ENCODE results near the gene LHFPL6. TPM values are rescaled to one million over a fixed set of nuclear protein-coding genes. Genes with fewer than 3 reads are reported as not detected.

Gene LHFPL6
- total and polyA plus RNA-seq, 2 experiments from 2014 or later, result 7.8 to 9.5 TPM

GRCh38 chr13:39542361-39542760, 60.6 kb downstream of the LHFPL6 start:
- H3K27me3 ChIP-seq (ENCODE audit: insufficient read depth), result no peaks in the 10 kb centered on the region

More at GRCh38 chr13:39542361-39542760, 60.6 kb downstream of the LHFPL6 start:
- peaks cover 11% of the 10 kb centered on the region for H3K4me1 Mint-ChIP-seq
- no peaks in the 10 kb centered on the region for H3K36me3 Mint-ChIP-seq (ENCODE audit: low read depth)
- Histone ChIP-seq H3K4me2 (no peak overlapping the region), H3K9me2 (ENCODE audit: insufficient read depth) (no peaks in the 10 kb centered on the region), H3F3A (replicated peaks; ENCODE audit: low read depth) (no peaks in the 10 kb centered on the region), H3K36me3 (ENCODE audit: insufficient read depth) (no peaks in the 10 kb centered on the region), H3K79me2 (replicated peaks; ENCODE audit: insufficient read depth) (no peaks in the 10 kb centered on the region), H3K4me1 (ENCODE audit: insufficient read depth) (peaks cover 12% of the 10 kb centered on the region), H3K27ac (ENCODE audit: low read depth) (no peak overlapping the region), H4K20me1 (replicated peaks; ENCODE audit: insufficient read depth) (no peaks in the 10 kb centered on the region), H3K4me3 (no peak overlapping the region), H2AFZ (no peak overlapping the region)
- no peak overlapping the region for H3K4me3 Mint-ChIP-seq
- no peak overlapping the region for H3K27ac Mint-ChIP-seq
- TF ChIP-seq CREB1 (CRISPR knock-in tag; IDR thresholded peaks at IDR 0.05; ENCODE audit: low read depth), result no peak
- TF ChIP-seq STAT1 (IDR thresholded peaks at IDR 0.05; ENCODE audit: unreplicated experiment), result no peak
- no peak for TF ChIP-seq ETS1 (IDR thresholded peaks at IDR 0.05)
- TF ChIP-seq, protein P1, sequence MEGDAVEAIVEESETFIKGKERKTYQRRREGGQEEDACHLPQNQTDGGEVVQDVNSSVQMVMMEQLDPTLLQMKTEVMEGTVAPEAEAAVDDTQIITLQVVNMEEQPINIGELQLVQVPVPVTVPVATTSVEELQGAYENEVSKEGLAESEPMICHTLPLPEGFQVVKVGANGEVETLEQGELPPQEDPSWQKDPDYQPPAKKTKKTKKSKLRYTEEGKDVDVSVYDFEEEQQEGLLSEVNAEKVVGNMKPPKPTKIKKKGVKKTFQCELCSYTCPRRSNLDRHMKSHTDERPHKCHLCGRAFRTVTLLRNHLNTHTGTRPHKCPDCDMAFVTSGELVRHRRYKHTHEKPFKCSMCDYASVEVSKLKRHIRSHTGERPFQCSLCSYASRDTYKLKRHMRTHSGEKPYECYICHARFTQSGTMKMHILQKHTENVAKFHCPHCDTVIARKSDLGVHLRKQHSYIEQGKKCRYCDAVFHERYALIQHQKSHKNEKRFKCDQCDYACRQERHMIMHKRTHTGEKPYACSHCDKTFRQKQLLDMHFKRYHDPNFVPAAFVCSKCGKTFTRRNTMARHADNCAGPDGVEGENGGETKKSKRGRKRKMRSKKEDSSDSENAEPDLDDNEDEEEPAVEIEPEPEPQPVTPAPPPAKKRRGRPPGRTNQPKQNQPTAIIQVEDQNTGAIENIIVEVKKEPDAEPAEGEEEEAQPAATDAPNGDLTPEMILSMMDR (conservative IDR thresholded peaks at IDR 0.05; ENCODE audit: low read depth in 2 of 2), result no peak
- no peak for TF ChIP-seq EZH2phosphoT487 (IDR thresholded peaks at IDR 0.05; ENCODE audit: unreplicated experiment)
- TF ChIP-seq EZH2 (IDR thresholded peaks at IDR 0.05; ENCODE audit: low read depth, unreplicated experiment), result no peak
- no peak for TF ChIP-seq ZNF331 (CRISPR knock-in tag; IDR thresholded peaks at IDR 0.05; ENCODE audit: low read depth)
- no peak for TF ChIP-seq ZNF114 (CRISPR knock-in tag; IDR thresholded peaks at IDR 0.05)
- TF ChIP-seq NANOG (IDR thresholded peaks at IDR 0.05; ENCODE audit: borderline replicate concordance), result no peak
- TF ChIP-seq JUNB (IDR thresholded peaks at IDR 0.05; ENCODE audit: unreplicated experiment), result no peak
- TF ChIP-seq, protein P2, sequence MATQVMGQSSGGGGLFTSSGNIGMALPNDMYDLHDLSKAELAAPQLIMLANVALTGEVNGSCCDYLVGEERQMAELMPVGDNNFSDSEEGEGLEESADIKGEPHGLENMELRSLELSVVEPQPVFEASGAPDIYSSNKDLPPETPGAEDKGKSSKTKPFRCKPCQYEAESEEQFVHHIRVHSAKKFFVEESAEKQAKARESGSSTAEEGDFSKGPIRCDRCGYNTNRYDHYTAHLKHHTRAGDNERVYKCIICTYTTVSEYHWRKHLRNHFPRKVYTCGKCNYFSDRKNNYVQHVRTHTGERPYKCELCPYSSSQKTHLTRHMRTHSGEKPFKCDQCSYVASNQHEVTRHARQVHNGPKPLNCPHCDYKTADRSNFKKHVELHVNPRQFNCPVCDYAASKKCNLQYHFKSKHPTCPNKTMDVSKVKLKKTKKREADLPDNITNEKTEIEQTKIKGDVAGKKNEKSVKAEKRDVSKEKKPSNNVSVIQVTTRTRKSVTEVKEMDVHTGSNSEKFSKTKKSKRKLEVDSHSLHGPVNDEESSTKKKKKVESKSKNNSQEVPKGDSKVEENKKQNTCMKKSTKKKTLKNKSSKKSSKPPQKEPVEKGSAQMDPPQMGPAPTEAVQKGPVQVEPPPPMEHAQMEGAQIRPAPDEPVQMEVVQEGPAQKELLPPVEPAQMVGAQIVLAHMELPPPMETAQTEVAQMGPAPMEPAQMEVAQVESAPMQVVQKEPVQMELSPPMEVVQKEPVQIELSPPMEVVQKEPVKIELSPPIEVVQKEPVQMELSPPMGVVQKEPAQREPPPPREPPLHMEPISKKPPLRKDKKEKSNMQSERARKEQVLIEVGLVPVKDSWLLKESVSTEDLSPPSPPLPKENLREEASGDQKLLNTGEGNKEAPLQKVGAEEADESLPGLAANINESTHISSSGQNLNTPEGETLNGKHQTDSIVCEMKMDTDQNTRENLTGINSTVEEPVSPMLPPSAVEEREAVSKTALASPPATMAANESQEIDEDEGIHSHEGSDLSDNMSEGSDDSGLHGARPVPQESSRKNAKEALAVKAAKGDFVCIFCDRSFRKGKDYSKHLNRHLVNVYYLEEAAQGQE (IDR thresholded peaks at IDR 0.05; ENCODE audit: unreplicated experiment), result no peak
- TF ChIP-seq POLR2AphosphoS5 (IDR thresholded peaks at IDR 0.05; ENCODE audit: low read depth), result no peak
- TF ChIP-seq, protein P3, sequence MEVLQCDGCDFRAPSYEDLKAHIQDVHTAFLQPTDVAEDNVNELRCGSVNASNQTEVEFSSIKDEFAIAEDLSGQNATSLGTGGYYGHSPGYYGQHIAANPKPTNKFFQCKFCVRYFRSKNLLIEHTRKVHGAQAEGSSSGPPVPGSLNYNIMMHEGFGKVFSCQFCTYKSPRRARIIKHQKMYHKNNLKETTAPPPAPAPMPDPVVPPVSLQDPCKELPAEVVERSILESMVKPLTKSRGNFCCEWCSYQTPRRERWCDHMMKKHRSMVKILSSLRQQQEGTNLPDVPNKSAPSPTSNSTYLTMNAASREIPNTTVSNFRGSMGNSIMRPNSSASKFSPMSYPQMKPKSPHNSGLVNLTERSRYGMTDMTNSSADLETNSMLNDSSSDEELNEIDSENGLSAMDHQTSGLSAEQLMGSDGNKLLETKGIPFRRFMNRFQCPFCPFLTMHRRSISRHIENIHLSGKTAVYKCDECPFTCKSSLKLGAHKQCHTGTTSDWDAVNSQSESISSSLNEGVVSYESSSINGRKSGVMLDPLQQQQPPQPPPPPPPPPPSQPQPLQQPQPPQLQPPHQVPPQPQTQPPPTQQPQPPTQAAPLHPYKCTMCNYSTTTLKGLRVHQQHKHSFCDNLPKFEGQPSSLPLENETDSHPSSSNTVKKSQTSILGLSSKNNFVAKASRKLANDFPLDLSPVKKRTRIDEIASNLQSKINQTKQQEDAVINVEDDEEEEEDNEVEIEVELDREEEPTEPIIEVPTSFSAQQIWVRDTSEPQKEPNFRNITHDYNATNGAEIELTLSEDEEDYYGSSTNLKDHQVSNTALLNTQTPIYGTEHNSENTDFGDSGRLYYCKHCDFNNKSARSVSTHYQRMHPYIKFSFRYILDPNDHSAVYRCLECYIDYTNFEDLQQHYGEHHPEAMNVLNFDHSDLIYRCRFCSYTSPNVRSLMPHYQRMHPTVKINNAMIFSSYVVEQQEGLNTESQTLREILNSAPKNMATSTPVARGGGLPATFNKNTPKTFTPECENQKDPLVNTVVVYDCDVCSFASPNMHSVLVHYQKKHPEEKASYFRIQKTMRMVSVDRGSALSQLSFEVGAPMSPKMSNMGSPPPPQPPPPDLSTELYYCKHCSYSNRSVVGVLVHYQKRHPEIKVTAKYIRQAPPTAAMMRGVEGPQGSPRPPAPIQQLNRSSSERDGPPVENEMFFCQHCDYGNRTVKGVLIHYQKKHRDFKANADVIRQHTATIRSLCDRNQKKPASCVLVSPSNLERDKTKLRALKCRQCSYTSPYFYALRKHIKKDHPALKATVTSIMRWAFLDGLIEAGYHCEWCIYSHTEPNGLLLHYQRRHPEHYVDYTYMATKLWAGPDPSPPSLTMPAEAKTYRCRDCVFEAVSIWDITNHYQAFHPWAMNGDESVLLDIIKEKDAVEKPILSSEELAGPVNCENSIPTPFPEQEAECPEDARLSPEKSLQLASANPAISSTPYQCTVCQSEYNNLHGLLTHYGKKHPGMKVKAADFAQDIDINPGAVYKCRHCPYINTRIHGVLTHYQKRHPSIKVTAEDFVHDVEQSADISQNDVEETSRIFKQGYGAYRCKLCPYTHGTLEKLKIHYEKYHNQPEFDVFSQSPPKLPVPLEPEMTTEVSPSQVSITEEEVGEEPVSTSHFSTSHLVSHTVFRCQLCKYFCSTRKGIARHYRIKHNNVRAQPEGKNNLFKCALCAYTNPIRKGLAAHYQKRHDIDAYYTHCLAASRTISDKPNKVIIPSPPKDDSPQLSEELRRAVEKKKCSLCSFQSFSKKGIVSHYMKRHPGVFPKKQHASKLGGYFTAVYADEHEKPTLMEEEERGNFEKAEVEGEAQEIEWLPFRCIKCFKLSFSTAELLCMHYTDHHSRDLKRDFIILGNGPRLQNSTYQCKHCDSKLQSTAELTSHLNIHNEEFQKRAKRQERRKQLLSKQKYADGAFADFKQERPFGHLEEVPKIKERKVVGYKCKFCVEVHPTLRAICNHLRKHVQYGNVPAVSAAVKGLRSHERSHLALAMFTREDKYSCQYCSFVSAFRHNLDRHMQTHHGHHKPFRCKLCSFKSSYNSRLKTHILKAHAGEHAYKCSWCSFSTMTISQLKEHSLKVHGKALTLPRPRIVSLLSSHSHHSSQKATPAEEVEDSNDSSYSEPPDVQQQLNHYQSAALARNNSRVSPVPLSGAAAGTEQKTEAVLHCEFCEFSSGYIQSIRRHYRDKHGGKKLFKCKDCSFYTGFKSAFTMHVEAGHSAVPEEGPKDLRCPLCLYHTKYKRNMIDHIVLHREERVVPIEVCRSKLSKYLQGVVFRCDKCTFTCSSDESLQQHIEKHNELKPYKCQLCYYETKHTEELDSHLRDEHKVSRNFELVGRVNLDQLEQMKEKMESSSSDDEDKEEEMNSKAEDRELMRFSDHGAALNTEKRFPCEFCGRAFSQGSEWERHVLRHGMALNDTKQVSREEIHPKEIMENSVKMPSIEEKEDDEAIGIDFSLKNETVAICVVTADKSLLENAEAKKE (CRISPR knock-in tag; IDR thresholded peaks at IDR 0.05), result no peak
- no peaks in the 10 kb centered on the region for H3K9me3 Mint-ChIP-seq
- ATAC-seq (no peak), DNase-seq (ENCODE audit: low spot score) (no peak)
- H3K27me3 Mint-ChIP-seq (ENCODE audit: insufficient read depth, low read depth, poor library complexity), result no peaks in the 10 kb centered on the region

Measured in GM23338 (cell line).